Measurements from ENCODE around the gene HOXD3. TPM values are rescaled to one million over a fixed set of nuclear protein-coding genes. Genes with fewer than 3 reads are reported as not detected.

The HOXD3 gene
- total and polyA plus RNA-seq, 9 of the 15 experiments (the other 6 are each of a cell fraction or from before 2014, with no cell fraction given), result not detected

- TF ChIP-seq REST (IDR thresholded peaks at IDR 0.05; ENCODE audit: borderline replicate concordance) (peak; percentile 62; the same call in 1 of the 2 replicates), REST (CRISPR knock-in tag; IDR thresholded peaks at IDR 0.05; ENCODE audit: low read depth) (no peak), DEAF1 (CRISPR knock-in tag; IDR thresholded peaks at IDR 0.05) (peak; percentile 86), SMC3 (conservative IDR thresholded peaks at IDR 0.05; ENCODE audit: insufficient read depth, low read depth, low read length) (peak; percentile 66), PTBP1 (IDR thresholded peaks at IDR 0.05; ENCODE audit: low read depth, low read length) (no peak), FOXP1 (CRISPR knock-in tag; IDR thresholded peaks at IDR 0.05) (no peak)
Observed at GRCh38 chr2:176126929-176127773, 30.0 kb upstream of the HOXD3 start (continued).

All from K562 (cell line).